OCI-LY3 (cell line): ENCODE data around the gene DEPP1.

Source experiments
- H2AFZ ChIP-seq: fragments of 200-600, 300-600 bp; shearing (Covaris generic); 2 replicates; pipeline ENCODE4 v1.6.0; 2014; ENCODE audit warnings: antibody characterized with exemption, low read depth, low read length
- H3K27ac ChIP-seq: fragments of 200-600, 300-600 bp; sonication (generic); 2 replicates; pipeline ENCODE4 v1.5.1; 2014; ENCODE audit warnings: mild to moderate bottlenecking, low read length, moderate library complexity, mixed read lengths
- H3K27me3 ChIP-seq: fragments of 200-600, 300-600 bp; sonication (generic); 2 replicates; pipeline ENCODE4 v1.6.1; 2014; ENCODE audit warnings: low read depth, low read length, mixed read lengths
- H3K36me3 ChIP-seq: fragments of 200-600, 300-600 bp; sonication (generic); replicated peaks from 2 replicates; pipeline ENCODE3; 2014; ENCODE audit warnings: low read depth, low read length, mixed read lengths
- H3K4me1 ChIP-seq: fragments of 300-600, 200-600 bp; sonication (generic); 2 replicates; pipeline ENCODE4 v1.6.1; 2014; ENCODE audit warnings: low read length, mixed read lengths
- H3K4me2 ChIP-seq: fragments of 200-600, 300-600 bp; sonication (generic); 2 replicates; pipeline ENCODE4 v1.6.1; 2014; ENCODE audit warnings: low read length, mixed read lengths
- H3K4me3 ChIP-seq: fragments of 300-600, 200-600 bp; sonication (generic); 2 replicates; pipeline ENCODE4 v1.5.1; 2014; ENCODE audit warnings: antibody characterized with exemption, mild to moderate bottlenecking, low read length, moderate library complexity
- H3K79me2 ChIP-seq: fragments of 300-600, 200-600 bp; shearing (Covaris generic); 2 replicates; pipeline ENCODE4 v1.6.1; 2014; ENCODE audit warnings: mild to moderate bottlenecking, low read length, mixed read lengths
- H3K9ac ChIP-seq: fragments of 300-600, 200-600 bp; shearing (Covaris generic); 2 replicates; pipeline ENCODE4 v1.6.0; 2014; ENCODE audit warnings: mild to moderate bottlenecking, low read length, moderate library complexity
- H3K9me3 ChIP-seq: fragments of 200-600, 300-600 bp; shearing (Covaris generic); 2 replicates; pipeline ENCODE4 v1.6.1; 2014; ENCODE audit warnings: low read length, mixed read lengths; ENCODE audit not compliant: insufficient read depth
- H4K20me1 ChIP-seq: fragments of 200-600, 300-600 bp; sonication (generic); 2 replicates; pipeline ENCODE4 v1.6.1; 2016; ENCODE audit warnings: low read length, mixed read lengths; ENCODE audit not compliant: insufficient read depth
- CTCF ChIP-seq: fragments of 200-600, 300-600 bp; sonication (generic); IDR thresholded peaks from 2 replicates; pipeline ENCODE4 v1.5.1; 2014; ENCODE audit warnings: antibody characterized with exemption, low read length, low read depth
- EZH2phosphoT487 ChIP-seq: fragments of 200-600 bp; shearing (Covaris generic); IDR thresholded peaks from 2 replicates; pipeline ENCODE4 v1.6.1; 2018; ENCODE audit warnings: antibody characterized with exemption, mixed run types, low read depth

The DEPP1 gene

DNA sequence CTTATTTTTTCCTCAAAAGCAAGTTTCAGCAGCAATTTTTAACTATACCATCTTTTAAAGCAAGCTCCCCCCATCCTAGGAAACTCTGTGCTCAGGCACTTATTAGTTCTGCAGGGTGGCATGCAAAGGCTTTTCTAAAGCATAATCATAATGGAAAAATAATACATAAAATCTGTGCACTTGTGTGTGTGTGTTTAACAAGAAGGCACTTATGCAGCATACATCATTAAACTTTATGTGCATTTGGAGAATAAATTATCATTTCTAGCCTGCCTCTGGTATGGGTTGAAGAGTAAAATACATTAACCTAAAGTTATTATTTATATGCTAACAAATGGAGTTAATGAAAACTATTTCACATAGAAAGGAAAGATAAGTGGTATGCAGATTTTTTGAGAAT lies 24.6 kb downstream of the DEPP1 start:
- peaks cover 7% of the 10 kb centered on the region for H3K79me2 ChIP-seq
- H3K36me3 ChIP-seq: peaks cover 5% of the 10 kb centered on the region
- peaks cover 25% of the 10 kb centered on the region for H3K4me1 ChIP-seq
- H3K27me3 ChIP-seq: no peaks in the 10 kb centered on the region
- no peak overlapping the region for H3K9ac ChIP-seq
- no peaks in the 10 kb centered on the region for H3K9me3 ChIP-seq
- TF ChIP-seq EZH2phosphoT487: no peak
- TF ChIP-seq CTCF: no peak
- H3K4me2 ChIP-seq: no peak overlapping the region
- no peak overlapping the region for H3K27ac ChIP-seq
- no peak overlapping the region for H3K4me3 ChIP-seq
- no peaks in the 10 kb centered on the region for H4K20me1 ChIP-seq
- H2AFZ ChIP-seq: no peak overlapping the region

DNA sequence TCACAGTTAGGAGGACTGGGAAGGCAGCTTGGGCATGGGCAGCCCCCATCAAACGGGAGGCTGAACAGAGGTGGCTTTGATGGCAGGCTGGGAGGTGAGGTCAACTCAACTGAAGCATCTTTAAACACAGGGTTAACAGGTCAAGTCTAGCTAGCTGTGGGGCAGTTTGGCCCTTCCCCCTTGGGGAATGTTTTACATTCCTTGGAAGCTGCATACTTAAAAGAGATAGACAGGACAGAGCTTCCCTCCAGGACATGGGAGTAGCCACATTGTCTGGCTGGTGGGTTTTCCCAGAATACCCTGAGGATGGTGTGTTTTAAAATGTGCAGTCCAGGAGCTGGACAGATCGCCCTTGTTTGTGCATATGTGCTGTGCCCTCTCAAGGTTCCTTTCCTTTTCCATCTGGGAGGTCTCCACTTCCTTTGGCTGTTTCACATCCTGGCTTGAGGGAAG lies 25.8 kb downstream of the DEPP1 start:
- H2AFZ ChIP-seq: no peak overlapping the region
- H3K4me1 ChIP-seq: peaks cover 29% of the 10 kb centered on the region
- H3K9me3 ChIP-seq: no peaks in the 10 kb centered on the region
- peaks cover 5% of the 10 kb centered on the region for H3K36me3 ChIP-seq
- H3K9ac ChIP-seq: no peak overlapping the region
- no peak for TF ChIP-seq EZH2phosphoT487
- TF ChIP-seq CTCF: no peak
- no peak overlapping the region for H3K4me2 ChIP-seq
- H3K27me3 ChIP-seq: no peaks in the 10 kb centered on the region
- H3K4me3 ChIP-seq: no peak overlapping the region
- no peak overlapping the region for H3K27ac ChIP-seq
- no peaks in the 10 kb centered on the region for H3K79me2 ChIP-seq
- H4K20me1 ChIP-seq: no peaks in the 10 kb centered on the region

- H2AFZ ChIP-seq: no peak overlapping the region
- H3K4me1 ChIP-seq: peaks cover 40% of the 10 kb centered on the region
- H3K27ac ChIP-seq: no peak overlapping the region
- no peaks in the 10 kb centered on the region for H3K27me3 ChIP-seq
- H3K9me3 ChIP-seq: no peaks in the 10 kb centered on the region
- H3K9ac ChIP-seq: no peak overlapping the region
- H3K4me3 ChIP-seq: no peak overlapping the region
- no peak overlapping the region for H3K4me2 ChIP-seq
- no peaks in the 10 kb centered on the region for H4K20me1 ChIP-seq
- TF ChIP-seq EZH2phosphoT487 (no peak), CTCF (no peak)
- H3K36me3 ChIP-seq: peaks cover 2% of the 10 kb centered on the region
- H3K79me2 ChIP-seq: no peaks in the 10 kb centered on the region
Observed at GRCh38 chr10:44951576-44952226, 26.9 kb downstream of the DEPP1 start.

DNA sequence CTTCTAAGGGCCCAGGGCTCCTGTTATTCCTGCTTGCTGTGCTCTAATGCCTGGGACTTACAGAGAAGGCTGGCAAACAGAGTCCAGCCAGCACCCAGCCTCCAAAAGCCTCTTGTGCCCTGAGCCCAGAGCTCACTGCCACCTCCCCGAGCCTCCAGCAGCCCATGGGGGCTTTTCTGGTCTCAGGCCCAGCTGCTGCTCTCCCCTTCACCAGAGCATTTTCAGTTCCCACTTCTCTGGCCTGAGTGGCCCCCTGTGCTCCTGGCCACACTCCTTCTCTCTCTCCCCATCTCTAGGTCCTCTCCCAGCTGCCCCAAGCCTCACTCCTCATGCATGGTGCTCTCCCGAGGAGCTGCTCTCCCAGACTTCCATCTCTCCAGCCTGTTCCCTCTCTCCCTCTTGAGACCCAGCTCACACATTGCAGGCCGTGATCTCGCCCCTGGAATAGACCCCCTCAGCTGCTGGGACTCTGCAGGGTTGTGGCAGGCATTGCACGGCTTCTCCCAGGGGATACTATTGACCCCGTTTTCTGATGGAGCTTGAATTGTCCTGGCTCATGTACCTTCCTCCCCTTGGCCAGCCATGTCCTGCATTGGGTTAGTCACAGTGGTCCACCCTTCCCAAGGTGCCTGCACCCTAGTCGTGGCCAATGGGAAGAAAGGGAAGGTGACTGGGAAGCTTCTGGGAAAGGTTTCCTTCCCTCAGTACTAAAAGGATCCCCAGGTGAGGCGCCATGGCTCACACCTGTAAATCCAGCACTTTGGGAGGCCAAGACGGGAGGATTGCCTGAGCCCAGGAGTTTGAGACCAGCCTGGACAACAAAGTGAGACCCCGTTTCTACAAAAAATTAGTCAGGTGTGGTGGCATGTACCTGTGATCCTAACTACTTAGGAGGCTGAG lies 28.0 kb downstream of the DEPP1 start:
- Histone ChIP-seq H3K4me3 (no peak overlapping the region), H3K36me3 (no peaks in the 10 kb centered on the region), H3K27ac (no peak overlapping the region), H3K4me2 (peak overlapping the region; percentile 24; the same call in 1 of the 2 replicates), H3K9ac (no peak overlapping the region), H3K9me3 (no peaks in the 10 kb centered on the region), H2AFZ (no peak overlapping the region), H3K27me3 (no peaks in the 10 kb centered on the region), H3K4me1 (peaks cover 50% of the 10 kb centered on the region), H4K20me1 (no peaks in the 10 kb centered on the region), H3K79me2 (no peaks in the 10 kb centered on the region)
- TF ChIP-seq CTCF (no peak), EZH2phosphoT487 (no peak)
